H1 (cell line): ENCODE data around the gene RALGDS. TPM values are rescaled to one million over a fixed set of nuclear protein-coding genes. Genes with fewer than 3 reads are reported as not detected.

Experiments used
- CTCF ChIA-PET: fragments of 300-600 bp; sonication (Branson Sonifier 250); formaldehyde crosslinking; loops from one replicate; lab custom pipeline; 2021; ENCODE audit not compliant: partially characterized antibody; lab: Charles Lee
- POLR2A ChIA-PET: fragments of 300-600 bp; sonication (Branson Sonifier 250); formaldehyde crosslinking; loops from one replicate; lab custom pipeline; 2021; ENCODE audit warnings: inconsistent platforms; ENCODE audit not compliant: partially characterized antibody; lab: Charles Lee
- DNase-seq, 2 experiments: peaks; one replicate each; pipeline versions ENCODE4 v3.0.0 to v3.0.0-alpha.2; 2010 to 2022; ENCODE audit warnings: low spot score in 2 of 2, low read depth in 1 of 2, mixed read lengths in 1 of 2
- FAIRE-seq: peaks from 2 replicates; lab custom pipeline; 2011; peaks lifted over from hg19 to GRCh38; lab: Jason Lieb, UNC
- H2AFZ ChIP-seq: 2 replicates; pipeline ENCODE4 v1.8.1; 2012; ENCODE audit warnings: low read length, inconsistent platforms
- H2AK5ac ChIP-seq: 2 replicates; pipeline ENCODE4 v1.6.1; 2013; ENCODE audit warnings: low read depth, low read length
- H2BK120ac ChIP-seq: replicated peaks from 2 replicates; pipeline ENCODE3; 2013; ENCODE audit warnings: low read depth, low read length, inconsistent platforms
- H2BK12ac ChIP-seq: 2 replicates; pipeline ENCODE4 v1.6.1; 2013; ENCODE audit warnings: low read depth, low read length
- H2BK15ac ChIP-seq: 2 replicates; pipeline ENCODE4 v1.6.1; 2013; ENCODE audit warnings: low read length
- H2BK20ac ChIP-seq: 2 replicates; pipeline ENCODE4 v1.6.1; 2013; ENCODE audit warnings: low read length
- H2BK5ac ChIP-seq: 2 replicates; pipeline ENCODE4 v1.6.1; 2013; ENCODE audit warnings: low read depth, low read length
- H3K14ac ChIP-seq: 2 replicates; pipeline ENCODE4 v1.6.1; 2013; ENCODE audit warnings: inconsistent platforms; ENCODE audit not compliant: insufficient read length
- H3K18ac ChIP-seq: 2 replicates; pipeline ENCODE4 v1.6.1; 2013; ENCODE audit warnings: low read length; ENCODE audit errors: extremely low read depth
- H3K23ac ChIP-seq: 2 replicates; pipeline ENCODE4 v1.6.1; 2013; ENCODE audit warnings: inconsistent platforms; ENCODE audit not compliant: insufficient read length
- H3K23me2 ChIP-seq: 2 replicates; pipeline ENCODE4 v1.6.1; 2013; ENCODE audit warnings: low read depth, low read length
- H3K27ac ChIP-seq: 2 replicates; pipeline ENCODE4 v1.6.1; 2011; ENCODE audit warnings: low read depth, low read length, inconsistent platforms
- H3K27me3 ChIP-seq, 4 experiments: replicated peaks in 1 of 4; 1 replicate in 1 of 4; 2 replicates in 3 of 4; pipeline versions ENCODE4 v1.6.1 to v1.8.1; 2011 to 2013; ENCODE audit warnings: low read length in 3 of 4, mild to moderate bottlenecking in 3 of 4, inconsistent platforms in 2 of 4, mixed read lengths in 2 of 4, moderate library complexity in 1 of 4; ENCODE audit not compliant: control insufficient read depth in 3 of 4, insufficient read depth in 3 of 4; ENCODE audit errors: extremely low read depth in 1 of 4
- H3K36me3 ChIP-seq, 4 experiments: 2 replicates each; pipeline versions ENCODE4 v1.6.1 to v1.8.1; 2011 to 2013; ENCODE audit warnings: mild to moderate bottlenecking in 4 of 4, low read length in 3 of 4, moderate library complexity in 2 of 4, control low read depth in 1 of 4, inconsistent platforms in 1 of 4; ENCODE audit not compliant: insufficient read depth in 4 of 4, control insufficient read depth in 2 of 4
- H3K4ac ChIP-seq: replicated peaks from 2 replicates; pipeline ENCODE3; 2013; ENCODE audit warnings: low read length, low read depth, mixed read lengths, inconsistent platforms; ENCODE audit not compliant: insufficient read length
- H3K4me1 ChIP-seq, 4 experiments: replicated peaks in 1 of 4; 1 replicate in 1 of 4; 2 replicates in 3 of 4; pipeline versions ENCODE4 v1.6.1 to v1.8.1; 2011 to 2013; ENCODE audit warnings: low read length in 3 of 4, inconsistent platforms in 2 of 4, mixed read lengths in 1 of 4; ENCODE audit not compliant: insufficient read depth in 4 of 4, control insufficient read depth in 3 of 4
- H3K4me2 ChIP-seq, 2 experiments: 2 replicates each; pipeline versions ENCODE4 v1.6.1 to v1.8.1; 2011 to 2013; ENCODE audit warnings: low read depth in 2 of 2, low read length in 2 of 2, control low read depth in 1 of 2, inconsistent platforms in 1 of 2, mild to moderate bottlenecking in 1 of 2; ENCODE audit not compliant: insufficient read depth in 1 of 2
- H3K4me3 ChIP-seq, 4 experiments: fragments of 200-600, 300-600 bp in 1 of 4; sonication (generic), shearing (Covaris generic), sonication (Bioruptor Twin) in 1 of 4; 2 replicates each; pipeline versions ENCODE4 v1.5.1 to v1.8.1; 2011 to 2016; ENCODE audit warnings: low read length in 4 of 4, low read depth in 3 of 4, control low read depth in 2 of 4, inconsistent platforms in 2 of 4, mild to moderate bottlenecking in 2 of 4, mixed read lengths in 1 of 4, moderate library complexity in 1 of 4; ENCODE audit not compliant: insufficient read depth in 2 of 4; ENCODE audit errors: extremely low read depth in 1 of 4
- H3K56ac ChIP-seq: replicated peaks from 2 replicates; pipeline ENCODE3; 2013; ENCODE audit warnings: low read depth, mild to moderate bottlenecking, mixed read lengths, low read length, inconsistent platforms; ENCODE audit not compliant: insufficient read length
- H3K79me1 ChIP-seq: 2 replicates; pipeline ENCODE4 v1.6.1; 2013; ENCODE audit warnings: low read depth, low read length, control low read depth
- H3K79me2 ChIP-seq, 2 experiments: 2 replicates each; pipeline versions ENCODE4 v1.6.1 to v1.8.1; 2012 to 2013; ENCODE audit warnings: low read length in 2 of 2, mild to moderate bottlenecking in 2 of 2, inconsistent platforms in 1 of 2; ENCODE audit not compliant: insufficient read depth in 2 of 2, control insufficient read depth in 1 of 2
- H3K9ac ChIP-seq, 4 experiments: replicated peaks in 1 of 4; 1 replicate in 1 of 4; 2 replicates in 3 of 4; pipeline versions ENCODE4 v1.6.1 to v1.8.1; 2011 to 2013; ENCODE audit warnings: low read depth in 3 of 4, low read length in 3 of 4, control low read depth in 2 of 4, mild to moderate bottlenecking in 2 of 4, moderate library complexity in 2 of 4, inconsistent platforms in 1 of 4; ENCODE audit errors: extremely low read depth in 1 of 4
- H3K9me3 ChIP-seq, 2 experiments: 2 replicates each; pipeline versions ENCODE4 v1.6.1 to v1.8.1; 2012 to 2013; ENCODE audit warnings: mild to moderate bottlenecking in 2 of 2, moderate library complexity in 2 of 2, control low read depth in 1 of 2, inconsistent platforms in 1 of 2, low read depth in 1 of 2, low read length in 1 of 2, mixed read lengths in 1 of 2; ENCODE audit not compliant: insufficient read depth in 2 of 2
- H4K20me1 ChIP-seq, 2 experiments: replicated peaks in 1 of 2; 2 replicates each; pipeline versions ENCODE3 to v1.8.1; 2011 to 2013; ENCODE audit warnings: inconsistent platforms in 2 of 2, low read length in 2 of 2, mild to moderate bottlenecking in 1 of 2; ENCODE audit not compliant: insufficient read depth in 2 of 2, control insufficient read depth in 1 of 2
- H4K5ac ChIP-seq: 2 replicates; pipeline ENCODE4 v1.6.1; 2013; ENCODE audit warnings: low read length, low read depth, mixed read lengths, inconsistent platforms; ENCODE audit not compliant: insufficient read length
- H4K8ac ChIP-seq: 2 replicates; pipeline ENCODE4 v1.8.0; 2013; ENCODE audit warnings: mild to moderate bottlenecking, moderate library complexity, low read length, inconsistent platforms; ENCODE audit not compliant: insufficient read depth; ENCODE audit errors: extremely low read depth
- H4K91ac ChIP-seq: replicated peaks from 2 replicates; pipeline ENCODE3; 2013; ENCODE audit warnings: low read length, mixed read lengths, inconsistent platforms; ENCODE audit not compliant: insufficient read length
- CHD2 ChIP-seq: IDR thresholded peaks from 2 replicates; pipeline ENCODE4 v1.6.1; 2012; ENCODE audit warnings: low read length, improper control_type of control experiment
- E2F6 ChIP-seq: IDR thresholded peaks from 2 replicates; pipeline ENCODE4 v1.6.1; 2012; ENCODE audit warnings: inconsistent platforms
- HDAC6 ChIP-seq: IDR thresholded peaks from one replicate; pipeline ENCODE4 v1.7.1; 2012; ENCODE audit warnings: low read depth, mild to moderate bottlenecking, inconsistent platforms, low read length, moderate library complexity
- MAFK ChIP-seq: IDR thresholded peaks from 2 replicates; pipeline ENCODE4 v1.6.1; 2012; ENCODE audit warnings: low read depth, mild to moderate bottlenecking, improper control_type of control experiment, low read length
- TCF12 ChIP-seq: IDR thresholded peaks from 2 replicates; pipeline ENCODE4 v1.6.1; 2011; ENCODE audit warnings: low read depth, mild to moderate bottlenecking, low read length
- WGBS, 2 experiments: shearing (Covaris generic) in 1 of 2; methylation state at CpG; one replicate each; pipeline versions ENCODE4 v1.1.6 to v1.1.7; 2013 to 2015; ENCODE audit warnings: low lambda C conversion rate in 2 of 2, mixed read lengths in 2 of 2, inconsistent platforms in 1 of 2, low coverage in 1 of 2, missing lambda C conversion rate in 1 of 2; ENCODE audit not compliant: insufficient replicate concordance in 2 of 2, insufficient coverage in 1 of 2, insufficient read length in 1 of 2; ENCODE audit errors: extremely low coverage in 1 of 2, missing lambda C conversion rate in 1 of 2; 5-methylcytosine and 5-hydroxymethylcytosine counted together
- polyA plus RNA-seq, 7 experiments: library from polyadenylated mRNA; depleted of rRNA in 3 of 7; stranded (reverse) in 5 of 7; unstranded in 2 of 7; fragments of >200 nt in 5 of 7; fragments of 200-250 nt in 2 of 7; gene quantifications; 1 replicate in 5 of 7; 2 replicates in 1 of 7; 4 replicates in 1 of 7; pipeline versions ENCODE4 v1.2.1 to v1.2.3, GENCODE V29; 2011 to 2013; ENCODE audit warnings: missing spikeins in 2 of 7, mixed read lengths in 2 of 7
- total RNA-seq: library from RNA; stranded (reverse); fragmentation: NEBNext Ultra II Directional; extraction: Animal tissue kit (Norgen Biotek cat#: 25700); gene quantifications from 2 replicates; pipeline ENCODE4 v1.2.1, GENCODE V29; 2021

Gene RALGDS
- total and polyA plus RNA-seq, 2 of the 8 experiments (the other 6 are each of a cell fraction or from before 2014, with no cell fraction given): 14.5 to 25.5 TPM

GRCh38 chr9:133074111-133074651 is 46.9 kb downstream of the RALGDS start:
- Histone ChIP-seq H2BK12ac (no peak overlapping the region), H3K14ac (no peak overlapping the region), H2AFZ (no peak overlapping the region), H4K91ac (no peak overlapping the region), H3K4me2 (no peak overlapping the region), H4K8ac (no peak overlapping the region), H3K9me3 (no peaks in the 10 kb centered on the region), H3K27ac (no peak overlapping the region), H2BK5ac (no peak overlapping the region), H2BK120ac (no peak overlapping the region), H2AK5ac (no peak overlapping the region; the same call in 1 of the 2 replicates), H4K5ac (no peak overlapping the region), H3K36me3 (no peaks in the 10 kb centered on the region; a peak in 1 of 8 replicates), H3K9ac (no peak overlapping the region), H3K27me3 (no peaks in the 10 kb centered on the region), H2BK20ac (no peak overlapping the region), H3K4me3 (no peak overlapping the region), H3K23ac (no peak overlapping the region), H4K20me1 (no peaks in the 10 kb centered on the region), H3K79me2 (no peaks in the 10 kb centered on the region), H3K79me1 (no peaks in the 10 kb centered on the region), H3K56ac (no peak overlapping the region), H3K18ac (no peak overlapping the region), H3K23me2 (no peaks in the 10 kb centered on the region), H3K4ac (no peak overlapping the region), H3K4me1 (no peaks in the 10 kb centered on the region), H2BK15ac (no peak overlapping the region)
- no peak for FAIRE-seq
- 93% methylated on average over 8 of the region's 8 CpGs; no CpG with 5 or more reads in 1 of the 2 experiments for WGBS, 2 experiments
- CTCF ChIA-PET: interaction anchor here (0.6 to 1.9 kb wide), 5 partner anchors 28 to 232 kb away, joined by 3 to 6 read pairs (median 4); partner anchors contain the start of gene GTF3C5
- DNase-seq: no peak
- POLR2A ChIA-PET: interaction anchor here (1.3 to 1.8 kb wide), 2 partner anchors 9 to 14 kb away, joined by 5 to 7 read pairs; no protein-coding TSS in a partner anchor
- no peak for TF ChIP-seq TCF12
- TF ChIP-seq MAFK: no peak
- no peak for TF ChIP-seq CHD2
- TF ChIP-seq E2F6: no peak
- TF ChIP-seq HDAC6: no peak
